A673 (cell line): ENCODE measurements around the gene DNAH8.

Experiments used
- CTCF ChIP-seq: fragments of 300-800, 200-600 bp; sonication (generic); conservative IDR thresholded peaks from 2 replicates; pipeline ENCODE4 v1.5.1; 2017; ENCODE audit warnings: low read depth, mild to moderate bottlenecking, antibody characterized with exemption, low read length, moderate library complexity, mixed read lengths
- EZH2 ChIP-seq: fragments of 200-600 bp; sonication (generic); IDR thresholded peaks from 2 replicates; pipeline ENCODE4 v1.6.1; 2017; ENCODE audit warnings: borderline replicate concordance, low read depth, mild to moderate bottlenecking, mixed read lengths, antibody characterized with exemption, low read length; ENCODE audit not compliant: poor library complexity, severe bottlenecking

GRCh38 chr6:38719358-38719757, 4.2 kb downstream of the DNAH8 start:
- TF ChIP-seq EZH2 (no peak), CTCF (no peak)
